ENCODE data around the gene MBP.

DNA sequence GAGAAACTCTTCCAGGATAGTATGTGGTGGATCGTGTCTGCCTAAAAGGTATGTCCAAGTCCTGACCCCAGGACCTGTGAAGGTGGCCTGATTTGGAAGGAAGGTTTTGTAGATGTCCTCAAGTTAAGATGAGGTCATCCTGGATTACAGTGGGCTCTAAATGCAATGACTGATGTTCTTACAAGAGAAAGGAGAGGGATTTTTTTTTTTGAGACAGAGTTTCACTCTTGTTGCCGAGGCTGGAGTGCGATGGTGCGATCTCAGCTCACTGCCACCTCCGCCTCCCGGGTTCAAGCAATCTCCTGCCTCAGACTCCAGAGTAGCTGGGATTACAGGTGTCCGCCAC is 19.9 kb downstream of the MBP start:
- TF ChIP-seq BACH2 (CRISPR knock-in tag; IDR thresholded peaks at IDR 0.05; ENCODE audit: borderline replicate concordance), result no peak
- no peak for TF ChIP-seq TOX (CRISPR knock-in tag; IDR thresholded peaks at IDR 0.05; ENCODE audit: borderline replicate concordance)
- TF ChIP-seq, protein P1, sequence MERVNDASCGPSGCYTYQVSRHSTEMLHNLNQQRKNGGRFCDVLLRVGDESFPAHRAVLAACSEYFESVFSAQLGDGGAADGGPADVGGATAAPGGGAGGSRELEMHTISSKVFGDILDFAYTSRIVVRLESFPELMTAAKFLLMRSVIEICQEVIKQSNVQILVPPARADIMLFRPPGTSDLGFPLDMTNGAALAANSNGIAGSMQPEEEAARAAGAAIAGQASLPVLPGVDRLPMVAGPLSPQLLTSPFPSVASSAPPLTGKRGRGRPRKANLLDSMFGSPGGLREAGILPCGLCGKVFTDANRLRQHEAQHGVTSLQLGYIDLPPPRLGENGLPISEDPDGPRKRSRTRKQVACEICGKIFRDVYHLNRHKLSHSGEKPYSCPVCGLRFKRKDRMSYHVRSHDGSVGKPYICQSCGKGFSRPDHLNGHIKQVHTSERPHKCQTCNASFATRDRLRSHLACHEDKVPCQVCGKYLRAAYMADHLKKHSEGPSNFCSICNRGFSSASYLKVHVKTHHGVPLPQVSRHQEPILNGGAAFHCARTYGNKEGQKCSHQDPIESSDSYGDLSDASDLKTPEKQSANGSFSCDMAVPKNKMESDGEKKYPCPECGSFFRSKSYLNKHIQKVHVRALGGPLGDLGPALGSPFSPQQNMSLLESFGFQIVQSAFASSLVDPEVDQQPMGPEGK (CRISPR knock-in tag; IDR thresholded peaks at IDR 0.05; ENCODE audit: borderline replicate concordance), result no peak
- no peak for TF ChIP-seq ZNF565 (CRISPR knock-in tag; conservative IDR thresholded peaks at IDR 0.05; ENCODE audit: low read depth)
- no peak for TF ChIP-seq ZFP30 (CRISPR knock-in tag; IDR thresholded peaks at IDR 0.05)
- TF ChIP-seq ZNF8 (CRISPR knock-in tag; IDR thresholded peaks at IDR 0.05), result no peak
- TF ChIP-seq, protein P2, sequence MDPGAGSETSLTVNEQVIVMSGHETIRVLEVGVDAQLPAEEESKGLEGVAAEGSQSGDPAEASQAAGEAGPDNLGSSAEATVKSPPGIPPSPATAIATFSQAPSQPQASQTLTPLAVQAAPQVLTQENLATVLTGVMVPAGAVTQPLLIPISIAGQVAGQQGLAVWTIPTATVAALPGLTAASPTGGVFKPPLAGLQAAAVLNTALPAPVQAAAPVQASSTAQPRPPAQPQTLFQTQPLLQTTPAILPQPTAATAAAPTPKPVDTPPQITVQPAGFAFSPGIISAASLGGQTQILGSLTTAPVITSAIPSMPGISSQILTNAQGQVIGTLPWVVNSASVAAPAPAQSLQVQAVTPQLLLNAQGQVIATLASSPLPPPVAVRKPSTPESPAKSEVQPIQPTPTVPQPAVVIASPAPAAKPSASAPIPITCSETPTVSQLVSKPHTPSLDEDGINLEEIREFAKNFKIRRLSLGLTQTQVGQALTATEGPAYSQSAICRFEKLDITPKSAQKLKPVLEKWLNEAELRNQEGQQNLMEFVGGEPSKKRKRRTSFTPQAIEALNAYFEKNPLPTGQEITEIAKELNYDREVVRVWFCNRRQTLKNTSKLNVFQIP (CRISPR knock-in tag; IDR thresholded peaks at IDR 0.05; ENCODE audit: borderline replicate concordance, low read depth), result no peak
- TF ChIP-seq ZNF70 (CRISPR knock-in tag; IDR thresholded peaks at IDR 0.05), result no peak
- no peak for TF ChIP-seq OSR1 (CRISPR knock-in tag; IDR thresholded peaks at IDR 0.05)
- no peak for TF ChIP-seq CSDC2 (CRISPR knock-in tag; IDR thresholded peaks at IDR 0.05)
- TF ChIP-seq, protein P3, sequence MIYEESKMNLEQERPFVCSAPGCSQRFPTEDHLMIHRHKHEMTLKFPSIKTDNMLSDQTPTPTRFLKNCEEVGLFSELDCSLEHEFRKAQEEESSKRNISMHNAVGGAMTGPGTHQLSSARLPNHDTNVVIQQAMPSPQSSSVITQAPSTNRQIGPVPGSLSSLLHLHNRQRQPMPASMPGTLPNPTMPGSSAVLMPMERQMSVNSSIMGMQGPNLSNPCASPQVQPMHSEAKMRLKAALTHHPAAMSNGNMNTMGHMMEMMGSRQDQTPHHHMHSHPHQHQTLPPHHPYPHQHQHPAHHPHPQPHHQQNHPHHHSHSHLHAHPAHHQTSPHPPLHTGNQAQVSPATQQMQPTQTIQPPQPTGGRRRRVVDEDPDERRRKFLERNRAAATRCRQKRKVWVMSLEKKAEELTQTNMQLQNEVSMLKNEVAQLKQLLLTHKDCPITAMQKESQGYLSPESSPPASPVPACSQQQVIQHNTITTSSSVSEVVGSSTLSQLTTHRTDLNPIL (CRISPR knock-in tag; IDR thresholded peaks at IDR 0.05; ENCODE audit: low read depth), result no peak

Measured in SK-N-SH treated with all-trans-retinoic acid at 6 μM for 48 hours (cell line).